Measurements from ENCODE around the gene PEA15. TPM values are rescaled to one million over a fixed set of nuclear protein-coding genes. Genes with fewer than 3 reads are reported as not detected.

The PEA15 gene, protein sequence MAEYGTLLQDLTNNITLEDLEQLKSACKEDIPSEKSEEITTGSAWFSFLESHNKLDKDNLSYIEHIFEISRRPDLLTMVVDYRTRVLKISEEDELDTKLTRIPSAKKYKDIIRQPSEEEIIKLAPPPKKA
- 154 and 208 TPM in 2 replicates for total RNA-seq

DNA sequence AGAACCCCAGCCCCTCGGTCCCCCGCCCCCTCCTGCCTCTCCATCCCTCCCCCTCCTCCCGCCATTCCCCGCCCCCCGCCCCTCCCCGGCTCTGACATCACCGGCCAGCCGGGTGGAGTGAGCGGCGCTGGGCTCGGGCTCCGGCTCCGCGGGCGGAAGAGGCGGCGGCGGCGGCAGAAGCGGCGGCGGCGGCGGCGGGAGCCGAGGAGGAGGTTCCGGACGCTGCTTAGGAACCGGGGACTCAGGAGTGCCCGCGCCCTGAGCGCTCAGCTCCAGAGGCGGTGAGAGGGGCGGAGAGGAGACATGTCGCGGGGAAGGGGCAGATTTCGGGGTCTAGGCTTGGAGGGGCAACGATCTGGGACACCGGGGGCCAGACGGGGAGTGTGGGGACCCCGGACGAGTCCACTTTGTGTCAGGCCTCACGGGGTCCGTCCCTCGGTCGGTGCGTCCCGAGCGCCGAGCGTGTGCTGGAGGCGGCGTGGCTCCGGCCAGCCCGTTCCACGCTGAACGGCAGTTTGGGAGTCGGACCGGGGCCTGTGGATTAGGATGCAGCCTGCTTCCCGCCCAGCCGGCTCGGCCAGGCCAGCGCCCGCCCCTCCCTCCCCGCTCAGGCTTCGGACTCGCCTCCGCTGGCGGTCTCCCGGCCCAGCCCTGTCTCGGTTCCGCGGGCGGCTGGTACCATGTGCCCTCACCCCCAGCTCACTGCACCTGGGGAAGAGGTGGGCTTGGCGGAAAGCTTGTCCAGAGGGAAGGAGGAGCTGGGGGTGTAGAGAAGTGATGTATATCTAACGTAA is at the start of gene PEA15:
Gene PEA15, plus strand, starts transcription at position 143 of the 794 bp plus-strand sequence. CDS start 6,161 bp downstream, outside the sequence.

GRCh38 chr1:160189649-160190625 is 15.2 kb upstream of the PEA15 start, which contains the start of gene CASQ1:
CASQ1 (plus strand) TSS chr1:160190575; CDS start chr1:160190752, 177 bp downstream.

DNA sequence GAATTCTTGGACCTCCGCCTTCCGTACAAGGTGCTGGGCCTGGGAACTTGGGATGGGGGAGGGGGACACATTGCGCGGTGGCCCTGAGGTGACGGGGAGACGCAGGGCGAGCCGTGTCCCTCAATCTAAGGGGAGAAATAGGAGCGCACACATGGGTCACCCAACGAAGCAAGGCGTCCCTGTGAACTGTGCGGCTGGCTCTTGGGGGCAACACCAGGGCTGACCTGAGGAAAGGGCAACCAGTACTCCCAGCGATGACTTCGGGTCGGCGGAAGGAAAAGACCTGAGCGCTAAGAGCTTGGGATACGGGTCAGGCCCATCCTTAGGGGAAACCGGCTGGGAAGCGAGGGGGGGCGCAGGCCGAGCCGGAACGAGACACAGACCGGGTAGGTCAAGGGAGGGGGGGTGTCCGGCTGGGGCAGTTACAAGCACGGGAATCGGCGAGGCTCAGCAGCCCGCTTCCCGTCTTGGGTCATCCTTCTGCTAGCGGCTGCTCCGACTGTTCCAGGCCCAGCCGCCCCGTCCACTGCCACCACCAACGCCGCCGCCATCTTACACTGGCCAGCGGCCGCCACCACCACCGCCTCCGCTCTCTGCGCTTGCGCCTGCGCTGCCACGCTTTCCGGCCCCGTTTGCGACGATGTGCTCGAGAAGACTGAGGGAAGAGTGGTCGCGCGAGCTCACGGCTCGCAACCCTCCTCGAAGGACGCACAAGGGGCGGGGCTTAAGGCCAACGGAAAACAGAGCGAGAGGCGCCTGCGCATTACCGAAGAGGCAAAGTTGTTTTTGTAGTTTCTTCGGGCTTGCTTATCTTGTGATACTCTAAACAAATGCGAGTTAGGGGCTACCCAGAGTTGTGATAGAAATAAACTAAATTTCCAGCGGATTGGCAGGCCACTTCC is 57.0 kb downstream of the PEA15 start, which contains the start of gene DCAF8:
Gene DCAF8, minus strand, starts transcription at position 657 of the 902 bp plus-strand sequence. CDS start 18,541 bp downstream, outside the sequence.

Other genes starting within 250 kb of the PEA15 start
- 6.5 and 6.9 TPM in 2 replicates for gene PIGM, start 173.4 kb upstream of the PEA15 start, total RNA-seq
- gene KCNJ10, start 135.2 kb upstream of the PEA15 start, total RNA-seq, result not detected in 2 replicates
- not detected in 2 replicates for gene KCNJ9, start 123.8 kb upstream of the PEA15 start, total RNA-seq
- 7.6 and 9.8 TPM in 2 replicates for gene IGSF8, start 106.8 kb upstream of the PEA15 start, total RNA-seq
- gene ATP1A2, start 89.6 kb upstream of the PEA15 start, total RNA-seq, result not detected in 2 replicates
- not detected in 2 replicates for gene ATP1A4, start 53.8 kb upstream of the PEA15 start, total RNA-seq
- gene CASQ1, start 14.8 kb upstream of the PEA15 start, total RNA-seq, result not detected in 2 replicates
- 91.8 and 96.1 TPM in 2 replicates for gene DCAF8, start 57.2 kb downstream of the PEA15 start, total RNA-seq
- 26.6 and 33.9 TPM in 2 replicates for gene PEX19, start 79.7 kb downstream of the PEA15 start, total RNA-seq
- 236 and 290 TPM in 2 replicates for gene COPA, start 137.9 kb downstream of the PEA15 start, total RNA-seq
- 87.2 and 101 TPM in 2 replicates for gene NCSTN, start 138.0 kb downstream of the PEA15 start, total RNA-seq
- 0.13 TPM in 1 of 2 replicates, not detected in the other for gene NHLH1, start 161.7 kb downstream of the PEA15 start, total RNA-seq
- not detected in 2 replicates for gene VANGL2, start 195.2 kb downstream of the PEA15 start, total RNA-seq